ENCODE measurements around the gene HTD2. TPM values are rescaled to one million over a fixed set of nuclear protein-coding genes. Genes with fewer than 3 reads are reported as not detected.

HTD2 gene
- polyA plus RNA-seq, 2 of the 4 experiments (the other 2 are of a cell fraction) = 4.6 to 8.4 TPM

- TF ChIP-seq, protein P1, sequence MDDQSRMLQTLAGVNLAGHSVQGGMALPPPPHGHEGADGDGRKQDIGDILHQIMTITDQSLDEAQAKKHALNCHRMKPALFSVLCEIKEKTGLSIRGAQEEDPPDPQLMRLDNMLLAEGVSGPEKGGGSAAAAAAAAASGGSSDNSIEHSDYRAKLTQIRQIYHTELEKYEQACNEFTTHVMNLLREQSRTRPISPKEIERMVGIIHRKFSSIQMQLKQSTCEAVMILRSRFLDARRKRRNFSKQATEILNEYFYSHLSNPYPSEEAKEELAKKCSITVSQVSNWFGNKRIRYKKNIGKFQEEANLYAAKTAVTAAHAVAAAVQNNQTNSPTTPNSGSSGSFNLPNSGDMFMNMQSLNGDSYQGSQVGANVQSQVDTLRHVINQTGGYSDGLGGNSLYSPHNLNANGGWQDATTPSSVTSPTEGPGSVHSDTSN (IDR thresholded peaks at IDR 0.05) = no peak
- no peak for TF ChIP-seq EHF (CRISPR knock-in tag; IDR thresholded peaks at IDR 0.05)
- TF ChIP-seq RCOR1 (IDR thresholded peaks at IDR 0.05; ENCODE audit: low read depth, low read length) = no peak
- no peak for TF ChIP-seq RFX5 (IDR thresholded peaks at IDR 0.05)
- no peak for TF ChIP-seq POLR2AphosphoS2 (conservative IDR thresholded peaks at IDR 0.05; ENCODE audit: low read length)
Observed at GRCh38 chr3:58293516-58293915, 12.8 kb upstream of the HTD2 start (continued).

- DNase-seq (ENCODE audit: low read depth in 1 of 2, low spot score in 1 of 2) (no peak), ATAC-seq (no peak), FAIRE-seq (no peak)
- H3K4me1 ChIP-seq = peaks cover 12% of the 10 kb centered on the region; the same call in 2 of the 3 replicates
- ChIA-PET CTCF (interaction anchor here (1.7 to 10.4 kb wide), 5 partner anchors 11 to 118 kb away, joined by 5 to 172 read pairs (median 5); partner anchors contain the start of genes HTD2 and RPP14), POLR2A (no interaction called here)
- no peak overlapping the region for H3K4me3 ChIP-seq
- no peak for TF ChIP-seq RCOR1 (IDR thresholded peaks at IDR 0.05; ENCODE audit: low read depth, low read length)
- TF ChIP-seq CBX2 (IDR thresholded peaks at IDR 0.05; ENCODE audit: borderline replicate concordance, low read depth) = no peak
- no peak for TF ChIP-seq ELK1 (IDR thresholded peaks at IDR 0.05; ENCODE audit: low read depth, low read length)
- TF ChIP-seq EHF (CRISPR knock-in tag; IDR thresholded peaks at IDR 0.05) = no peak
- TF ChIP-seq TFCP2L1 (CRISPR knock-in tag; IDR thresholded peaks at IDR 0.05) = no peak
- no peak for TF ChIP-seq PHF8 (IDR thresholded peaks at IDR 0.05; ENCODE audit: borderline replicate concordance, low read depth)
- no peak for TF ChIP-seq HES2 (IDR thresholded peaks at IDR 0.05)
- TF ChIP-seq KDM5A (IDR thresholded peaks at IDR 0.05) = no peak
- TF ChIP-seq ZNF302 (CRISPR knock-in tag; IDR thresholded peaks at IDR 0.05) = no peak
- TF ChIP-seq, protein P2, sequence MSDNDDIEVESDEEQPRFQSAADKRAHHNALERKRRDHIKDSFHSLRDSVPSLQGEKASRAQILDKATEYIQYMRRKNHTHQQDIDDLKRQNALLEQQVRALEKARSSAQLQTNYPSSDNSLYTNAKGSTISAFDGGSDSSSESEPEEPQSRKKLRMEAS (IDR thresholded peaks at IDR 0.05) = no peak
- TF ChIP-seq HMGXB4 (CRISPR knock-in tag; IDR thresholded peaks at IDR 0.05; ENCODE audit: borderline replicate concordance) = no peak
- no peak for TF ChIP-seq HOXB13 (CRISPR knock-in tag; IDR thresholded peaks at IDR 0.05; ENCODE audit: low read depth)
- no peak for TF ChIP-seq CTCF (IDR thresholded peaks at IDR 0.05)
- no peak for TF ChIP-seq KDM1A (IDR thresholded peaks at IDR 0.05; ENCODE audit: low read depth)
- TF ChIP-seq RNF2 (IDR thresholded peaks at IDR 0.05; ENCODE audit: borderline replicate concordance, low read depth) = no peak
- no peak for TF ChIP-seq TP53 (CRISPR knock-in tag; IDR thresholded peaks at IDR 0.05)
- no peak overlapping the region for H3K27ac ChIP-seq
- no peaks in the 10 kb centered on the region for H3K9me3 ChIP-seq
- H3K4me2 ChIP-seq = no peak overlapping the region
- WGBS (ENCODE audit: missing lambda C conversion rate) = 70% methylated on average over 3 of the region's 5 CpGs
Observed at GRCh38 chr3:58296269-58296668, 10.1 kb upstream of the HTD2 start.

Measured in A549 (cell line).